ENCODE results near the gene AHRR. TPM values are rescaled to one million over a fixed set of nuclear protein-coding genes. Genes with fewer than 3 reads are reported as not detected.
"Not testable (repeated sequence)": the region's sequence is repeated elsewhere in the genome, so short reads cannot be mapped to it uniquely, and the experiment has no call there.

AHRR gene
- 10 to 100 TPM in 1 of 5 donors, 1 to 10 TPM in 2, under 1 TPM in 1, not detected in 1; 0.92 to 47.8 (median 1.3) TPM for total RNA-seq
- 1 to 10 TPM in 1 of 3 donors, under 1 TPM in 2; 0.63 to 1.1 (median 0.93) TPM for polyA plus RNA-seq
- long read RNA-seq, donor 1, result 0 reads
- long read RNA-seq, donor 2, result 0 reads
- long read RNA-seq, donor 3, result 0 reads
- long read RNA-seq, donor 4, result 0 reads
- long read RNA-seq, donor 5, partial matches to known transcripts, result 0 of 1 reads
- long read RNA-seq, donor 5, other reads (novel, unspliced or antisense), result 0 of 1 reads
- long read RNA-seq, donor 6, result 0 reads
- long read RNA-seq, donor 7, result 0 reads
- long read RNA-seq, donor 8, partial matches to known transcripts, result 0 of 1 reads
- long read RNA-seq, donor 8, other reads (novel, unspliced or antisense), result 0 of 1 reads
- long read RNA-seq, donor 9, result 0 reads
- long read RNA-seq, donor 10, result 0 reads

- 0 to 2% (median 1%) methylated on average over 42 to 51 of the region's 51 CpGs; no CpG with 5 or more reads in 1 of the 5 donors for WGBS, 5 donors
- peak within 1 kb of the TSS in 2 of 5 donors; percentile 19 to 53 for H3K27ac ChIP-seq
- DNase-seq, result peak; percentile 68 to 80
Measured at GRCh38 chr5:321230-321725, at the start of gene AHRR. Gene AHRR (plus strand): TSS chr5:321714. CDS start chr5:343903, 22,189 bp downstream.

GRCh38 chr5:271828-272167, 49.7 kb upstream of the AHRR start:
- peaks cover 6 to 35% (median 32%) of the 10 kb centered on the region in 4 donors for H3K36me3 ChIP-seq
- WGBS, 5 donors, result 0 to 8% (median 1%) methylated on average over 10 to 41 of the region's 41 CpGs
- DNase-seq; H3K27me3 ChIP-seq; intact Hi-C loops (cut with DNase I; ENCODE audit: low total_unique reads); H3K9me3 ChIP-seq: not testable (repeated sequence)
- peaks cover 5 to 37% (median 29%) of the 10 kb centered on the region in 4 donors for H3K4me1 ChIP-seq
- H3K4me3 ChIP-seq, result peak overlapping the region; percentile 91 to 99 (median 96)
- H3K27ac ChIP-seq, result peak overlapping the region; percentile 88 to 95 (median 94)

More at GRCh38 chr5:321230-321725, at the start of gene AHRR:
- TF ChIP-seq CTCF (IDR thresholded peaks at IDR 0.05) (peak in 2 of 7 experiments; percentile 33 to 54), POLR2A (IDR thresholded peaks at IDR 0.05) (no peak)
- Histone ChIP-seq H3K27me3 (peaks cover 9 to 81% (median 50%) of the 10 kb centered on the region in 3 donors), H3K36me3 (peaks cover 0 to 13% (median 11%) of the 10 kb centered on the region in 4 donors), H3K9me3 (no peaks in the 10 kb centered on the region), H3K4me3 (peak within 1 kb of the TSS; percentile 42 to 56 (median 52)), H3K4me1 (peaks cover 23 to 41% (median 27%) of the 10 kb centered on the region in 4 donors)
- intact Hi-C loops (cut with DNase I; ENCODE audit: low total_unique reads), result no loop called here

- H3K4me1 ChIP-seq, result peaks cover 5 to 37% (median 29%) of the 10 kb centered on the region in 4 donors
- H3K27me3 ChIP-seq; DNase-seq; H3K27ac ChIP-seq; H3K9me3 ChIP-seq; intact Hi-C loops (cut with DNase I; ENCODE audit: low total_unique reads): not testable (repeated sequence)
- peaks cover 6 to 34% (median 30%) of the 10 kb centered on the region in 4 donors for H3K36me3 ChIP-seq
- peak overlapping the region in 2 of 4 donors; percentile 91 to 99 for H3K4me3 ChIP-seq
- 56 to 75% (median 64%) methylated on average over 9 of the region's 9 CpGs for WGBS, 5 donors
Measured at GRCh38 chr5:273091-273490, 48.4 kb upstream of the AHRR start.

GRCh38 chr5:273491-273890, 48.0 kb upstream of the AHRR start:
- H3K27me3 ChIP-seq; H3K9me3 ChIP-seq; H3K27ac ChIP-seq; DNase-seq; intact Hi-C loops (cut with DNase I; ENCODE audit: low total_unique reads): not testable (repeated sequence)
- 83 to 92% (median 86%) methylated on average over 7 of the region's 7 CpGs for WGBS, 5 donors
- peaks cover 5 to 37% (median 29%) of the 10 kb centered on the region in 4 donors for H3K4me1 ChIP-seq
- peak overlapping the region in 2 of 4 donors; percentile 91 to 99 for H3K4me3 ChIP-seq
- peaks cover 6 to 37% (median 30%) of the 10 kb centered on the region in 4 donors for H3K36me3 ChIP-seq

GRCh38 chr5:274346-274745, 47.2 kb upstream of the AHRR start:
- H3K27ac ChIP-seq; H3K4me3 ChIP-seq; intact Hi-C loops (cut with DNase I; ENCODE audit: low total_unique reads); DNase-seq; H3K9me3 ChIP-seq; H3K27me3 ChIP-seq: not testable (repeated sequence)
- peaks cover 5 to 37% (median 29%) of the 10 kb centered on the region in 4 donors for H3K4me1 ChIP-seq
- 82 to 92% (median 91%) methylated on average over 7 of the region's 7 CpGs for WGBS, 5 donors
- peaks cover 6 to 43% (median 32%) of the 10 kb centered on the region in 4 donors for H3K36me3 ChIP-seq

GRCh38 chr5:278646-279045, 42.9 kb upstream of the AHRR start:
- TF ChIP-seq POLR2A (IDR thresholded peaks at IDR 0.05) (no peak), POLR2AphosphoS5 (IDR thresholded peaks at IDR 0.05) (no peak), EP300 (IDR thresholded peaks at IDR 0.05) (no peak), CTCF (IDR thresholded peaks at IDR 0.05) (no peak)
- H3K36me3 ChIP-seq, result peaks cover 6 to 55% (median 40%) of the 10 kb centered on the region in 4 donors
- intact Hi-C loops (cut with DNase I; ENCODE audit: low total_unique reads), result no loop called here
- peaks cover 0 to 19% (median 9%) of the 10 kb centered on the region in 4 donors for H3K4me1 ChIP-seq
- no peaks in the 10 kb centered on the region for H3K9me3 ChIP-seq
- DNase-seq, result no peak
- no peak overlapping the region for H3K27ac ChIP-seq
- H3K4me3 ChIP-seq, result no peak overlapping the region
- H3K27me3 ChIP-seq, result no peaks in the 10 kb centered on the region
- 83 to 93% (median 92%) methylated on average over 8 to 9 of the region's 9 CpGs for WGBS, 5 donors

- Histone ChIP-seq H3K4me1 (peaks cover 0 to 14% (median 5%) of the 10 kb centered on the region in 4 donors), H3K36me3 (peaks cover 2 to 56% (median 39%) of the 10 kb centered on the region in 4 donors)
- H3K4me3 ChIP-seq; intact Hi-C loops (cut with DNase I; ENCODE audit: low total_unique reads); H3K9me3 ChIP-seq; H3K27ac ChIP-seq; H3K27me3 ChIP-seq; DNase-seq: not testable (repeated sequence)
- 76 to 95% (median 82%) methylated on average over 12 to 14 of the region's 14 CpGs for WGBS, 5 donors
Measured at GRCh38 chr5:279051-279665, 42.4 kb upstream of the AHRR start.

Measured in stomach (tissue), 19 donors.